OCI-LY1 (cell line): ENCODE data around the gene C16orf90.
"Not testable (repeated sequence)": the region's sequence is repeated elsewhere in the genome, so short reads cannot be mapped to it uniquely, and the experiment has no call there.

ENCODE experiments used
- H2AFZ ChIP-seq: fragments of 200-600 bp; sonication (generic), shearing (Covaris generic); 2 replicates; pipeline ENCODE4 v1.6.0; 2014; ENCODE audit warnings: antibody characterized with exemption, mild to moderate bottlenecking, low read length
- H3F3A ChIP-seq: fragments of 200-600 bp; sonication (generic), shearing (Covaris generic); 2 replicates; pipeline ENCODE4 v1.6.0; 2014; ENCODE audit warnings: mild to moderate bottlenecking, antibody characterized with exemption, low read length, moderate library complexity; ENCODE audit not compliant: insufficient read depth
- H3K27ac ChIP-seq: fragments of 200-600 bp; sonication (generic); 2 replicates; pipeline ENCODE4 v1.5.1; 2014; ENCODE audit warnings: low read length, mixed run types, mild to moderate bottlenecking, low read depth; ENCODE audit not compliant: poor library complexity, severe bottlenecking
- H3K27me3 ChIP-seq: fragments of 200-600 bp; sonication (generic); 2 replicates; pipeline ENCODE4 v1.6.0; 2014; ENCODE audit warnings: antibody characterized with exemption, mild to moderate bottlenecking, low read length, moderate library complexity; ENCODE audit not compliant: insufficient read depth
- H3K36me3 ChIP-seq: fragments of 200-600 bp; sonication (generic); 2 replicates; pipeline ENCODE4 v1.6.1; 2014; ENCODE audit warnings: mild to moderate bottlenecking, antibody characterized with exemption, low read length, moderate library complexity, mixed read lengths; ENCODE audit not compliant: insufficient read depth
- H3K4me1 ChIP-seq: fragments of 200-600 bp; sonication (generic); 2 replicates; pipeline ENCODE4 v1.5.1; 2014; ENCODE audit warnings: mild to moderate bottlenecking, low read length, moderate library complexity; ENCODE audit not compliant: insufficient read depth, severe bottlenecking
- H3K4me2 ChIP-seq: fragments of 200-600 bp; sonication (generic), shearing (Covaris generic); 2 replicates; pipeline ENCODE4 v1.6.1; 2014; ENCODE audit warnings: low read length
- H3K4me3 ChIP-seq: fragments of 200-600 bp; sonication (generic); 2 replicates; pipeline ENCODE4 v1.5.1; 2014; ENCODE audit warnings: low read length, low read depth, mild to moderate bottlenecking, mixed read lengths; ENCODE audit not compliant: poor library complexity, severe bottlenecking
- H3K79me2 ChIP-seq: fragments of 200-600 bp; shearing (Covaris generic); 2 replicates; pipeline ENCODE4 v1.6.1; 2016; ENCODE audit warnings: mixed run types, low read length, mixed read lengths; ENCODE audit not compliant: insufficient read depth
- H3K9ac ChIP-seq: fragments of 200-600 bp; sonication (generic), shearing (Covaris generic); 2 replicates; pipeline ENCODE4 v1.6.1; 2014; ENCODE audit warnings: mild to moderate bottlenecking, low read length, mixed read lengths
- H3K9me2 ChIP-seq: fragments of 200-600 bp; sonication (generic), shearing (Covaris generic); 2 replicates; pipeline ENCODE4 v1.6.1; 2014; ENCODE audit warnings: low read depth, mild to moderate bottlenecking, low read length, mixed read lengths
- H3K9me3 ChIP-seq: fragments of 200-600 bp; shearing (Covaris generic); 2 replicates; pipeline ENCODE4 v1.6.1; 2014; ENCODE audit warnings: low read length, mixed read lengths
- H4K20me1 ChIP-seq: fragments of 200-600 bp; sonication (generic), shearing (Covaris generic); 2 replicates; pipeline ENCODE4 v1.6.0; 2016; ENCODE audit warnings: mild to moderate bottlenecking, low read length; ENCODE audit not compliant: insufficient read depth
- CTCF ChIP-seq: fragments of 200-600 bp; sonication (generic), shearing (Covaris generic); IDR thresholded peaks from 2 replicates; pipeline ENCODE4 v1.5.1; 2017; ENCODE audit warnings: mild to moderate bottlenecking, antibody characterized with exemption, low read length, moderate library complexity, mixed read lengths
- EZH2 ChIP-seq: fragments of 200-600 bp; sonication (generic), shearing (Covaris generic); IDR thresholded peaks from 2 replicates; pipeline ENCODE4 v1.8.0; 2017; ENCODE audit warnings: borderline replicate concordance, mixed run types, mild to moderate bottlenecking, antibody characterized with exemption, low read length, moderate library complexity, mixed read lengths

The C16orf90 gene

DNA sequence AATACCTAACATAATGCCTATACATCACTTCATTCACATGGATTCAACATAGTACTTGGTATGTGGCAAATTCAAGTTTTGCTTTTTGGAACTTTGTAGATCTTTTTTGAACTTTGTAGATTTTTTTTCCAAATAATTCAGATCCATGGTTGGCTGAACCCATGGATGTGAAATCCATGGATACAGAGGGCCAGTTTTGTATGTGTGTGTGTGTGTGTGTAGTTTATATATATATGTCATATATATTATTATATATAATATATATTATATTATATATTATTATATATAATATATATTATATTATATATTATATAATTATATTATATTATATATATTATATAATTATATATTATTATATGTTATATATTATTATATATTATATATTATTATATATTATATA lies 33.9 kb upstream of the C16orf90 start:
- H3K4me2 ChIP-seq: no peak overlapping the region
- H3K9me3 ChIP-seq: no peaks in the 10 kb centered on the region
- TF ChIP-seq CTCF (no peak), EZH2 (no peak)
- no peaks in the 10 kb centered on the region for H3K9me2 ChIP-seq
- H3K79me2 ChIP-seq: no peaks in the 10 kb centered on the region
- no peak overlapping the region for H3K4me3 ChIP-seq
- H3K9ac ChIP-seq: no peak overlapping the region
- no peak overlapping the region for H3K27ac ChIP-seq
- peaks cover 4% of the 10 kb centered on the region for H3K4me1 ChIP-seq
- H3K36me3 ChIP-seq: 0 out of 2 replicates have a peak, but pooled peaks cover 5% of the 10 kb centered on the region
- no peaks in the 10 kb centered on the region for H4K20me1 ChIP-seq
- no peak overlapping the region for H2AFZ ChIP-seq
- H3F3A ChIP-seq: no peaks in the 10 kb centered on the region
- no peaks in the 10 kb centered on the region for H3K27me3 ChIP-seq

- Histone ChIP-seq H3K27ac (no peak overlapping the region), H3F3A (no peaks in the 10 kb centered on the region), H4K20me1 (no peaks in the 10 kb centered on the region), H3K36me3 (peaks cover 5% of the 10 kb centered on the region; the same call in 1 of the 2 replicates), H3K9me2 (no peaks in the 10 kb centered on the region), H2AFZ (no peak overlapping the region), H3K27me3 (no peaks in the 10 kb centered on the region), H3K4me1 (peaks cover 4% of the 10 kb centered on the region), H3K9me3 (no peaks in the 10 kb centered on the region), H3K9ac (no peak overlapping the region), H3K79me2 (no peaks in the 10 kb centered on the region), H3K4me3 (no peak overlapping the region), H3K4me2 (no peak overlapping the region)
- no peak for TF ChIP-seq EZH2
- no peak for TF ChIP-seq CTCF
These were observed 33.1 kb upstream of the C16orf90 start for GRCh38 chr16:3528406-3528805.

DNA sequence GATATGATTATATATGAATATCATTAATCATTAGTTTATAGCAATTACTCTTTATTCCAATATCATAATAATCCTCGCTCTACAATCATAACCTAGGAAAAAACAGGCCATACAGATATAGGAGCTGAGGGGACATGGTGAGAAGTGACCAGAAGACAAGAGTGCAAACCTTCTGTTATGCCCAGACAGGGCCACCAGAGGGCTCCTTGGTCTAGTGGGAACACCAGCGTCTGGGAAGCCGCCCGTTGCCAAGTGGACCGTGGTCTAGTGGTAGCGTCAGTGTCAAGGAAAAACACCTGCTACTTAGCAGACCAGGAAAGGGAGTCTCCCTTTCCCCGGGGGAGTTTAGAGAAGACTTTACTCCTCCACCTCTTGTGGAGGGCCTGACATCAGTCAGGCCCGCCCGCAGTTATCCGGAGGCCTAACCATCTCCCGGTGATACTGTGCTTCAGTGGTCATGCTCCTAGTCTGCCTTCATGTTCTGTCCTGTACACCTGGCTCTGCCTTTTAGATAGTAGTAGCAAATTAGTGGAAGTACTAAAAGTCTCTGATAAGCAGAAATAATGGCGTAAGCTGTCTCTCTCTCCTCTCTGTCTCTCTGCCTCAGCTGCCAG lies 32.0 kb upstream of the C16orf90 start:
- H3K9me2 ChIP-seq, H3K79me2 ChIP-seq, H3K4me1 ChIP-seq, H3K4me3 ChIP-seq, H3K27ac ChIP-seq, H3K36me3 ChIP-seq, H3K27me3 ChIP-seq, H3K9me3 ChIP-seq, H3K4me2 ChIP-seq, H4K20me1 ChIP-seq, H2AFZ ChIP-seq, H3K9ac ChIP-seq, H3F3A ChIP-seq: not testable (repeated sequence)
- peak; percentile 60; the same call in 1 of the 2 replicates for TF ChIP-seq CTCF
